ENCODE data around the gene MYO16. TPM values are rescaled to one million over a fixed set of nuclear protein-coding genes. Genes with fewer than 3 reads are reported as not detected.

The MYO16 gene
- total RNA-seq, 1 experiment from 2014 or later, result not detected

GRCh38 chr13:108707584-108707983 lies 78.2 kb downstream of the MYO16 start:
- H3K27me3 Mint-ChIP-seq (ENCODE audit: low read depth), result no peaks in the 10 kb centered on the region; the same call in 1 of the 2 replicates
- TF ChIP-seq CTCF (conservative IDR thresholded peaks at IDR 0.05), result no peak

More at GRCh38 chr13:108707584-108707983, 78.2 kb downstream of the MYO16 start:
- H2BK15ac ChIP-seq (ENCODE audit: low read depth, low read length), result no peak overlapping the region
- H4K5ac ChIP-seq (ENCODE audit: insufficient read length, low read depth, low read length), result no peak overlapping the region
- H2BK5ac ChIP-seq (ENCODE audit: insufficient read length, low read length), result no peak overlapping the region
- H2BK120ac ChIP-seq (ENCODE audit: low read depth, low read length, poor library complexity, severe bottlenecking), result no peak overlapping the region
- WGBS (ENCODE audit: extremely low coverage, insufficient read length, low lambda C conversion rate), result no CpG with 5 or more reads among the region's 1 CpG
- no peaks in the 10 kb centered on the region for H4K20me1 ChIP-seq (ENCODE audit: control insufficient read depth, insufficient read depth, insufficient read length)
- H3K14ac ChIP-seq (ENCODE audit: insufficient read depth, low read length), result no peak overlapping the region
- H2BK12ac ChIP-seq (ENCODE audit: insufficient read length, low read depth, low read length), result no peak overlapping the region
- no peaks in the 10 kb centered on the region for H3K9me3 ChIP-seq (ENCODE audit: control insufficient read depth, low read depth, low read length)
- H3T11ph ChIP-seq (ENCODE audit: low read length), result no peak overlapping the region
- no peaks in the 10 kb centered on the region for H3K4me1 ChIP-seq (ENCODE audit: insufficient read depth, low read length)
- no peak overlapping the region for H3K18ac ChIP-seq (ENCODE audit: insufficient read length, low read depth, low read length)
- no peaks in the 10 kb centered on the region for H3K79me1 ChIP-seq (ENCODE audit: insufficient read depth, low read depth, low read length, poor library complexity, severe bottlenecking)
- Mint-ChIP-seq H3K27ac (no peak overlapping the region), H3K4me1 (no peaks in the 10 kb centered on the region), H3K4me3 (no peak overlapping the region), H3K9me3 (0 out of 5 replicates have a peak, but pooled peaks cover 0 to 2% of the 10 kb centered on the region in 2 experiments), H3K36me3 (ENCODE audit: insufficient read depth in 1 of 3, low read depth in 3 of 3) (no peaks in the 10 kb centered on the region; a peak in 1 of 7 replicates)
- no peaks in the 10 kb centered on the region for H3K23me2 ChIP-seq (ENCODE audit: insufficient read length, low read depth, low read length, poor library complexity, severe bottlenecking)
- no peak overlapping the region for H3K56ac ChIP-seq (ENCODE audit: insufficient read length, low read depth, low read length)
- no peaks in the 10 kb centered on the region for H3K79me2 ChIP-seq (ENCODE audit: insufficient read depth, low read length)
- no peaks in the 10 kb centered on the region for H3K27me3 ChIP-seq (ENCODE audit: insufficient read depth, low read length)
- no peak overlapping the region for H3K23ac ChIP-seq (ENCODE audit: insufficient read length, low read depth, low read length)
- H4K91ac ChIP-seq (ENCODE audit: insufficient read length, low read depth, low read length), result no peak overlapping the region
- no peak overlapping the region for H3K4me2 ChIP-seq (ENCODE audit: insufficient read depth, insufficient read length, low read length)
- no peak overlapping the region for H3K9ac ChIP-seq (ENCODE audit: extremely low read depth, insufficient read length, low read length)
- no peak overlapping the region for H2AK5ac ChIP-seq (ENCODE audit: insufficient read length, low read length)
- no peak overlapping the region for H2AFZ ChIP-seq (ENCODE audit: low read length)
- no peak overlapping the region for H2BK20ac ChIP-seq (ENCODE audit: low read depth, low read length, poor library complexity, severe bottlenecking)
- no peak for DNase-seq
- no peak overlapping the region for H3K4ac ChIP-seq (ENCODE audit: low read depth, low read length)
- H4K8ac ChIP-seq (replicated peaks; ENCODE audit: insufficient read length, low read depth, low read length), result no peak overlapping the region
- no peak overlapping the region for H3K27ac ChIP-seq (ENCODE audit: insufficient read length, low read depth, low read length)
